ENCODE data around the gene SYNGR2.

DNA sequence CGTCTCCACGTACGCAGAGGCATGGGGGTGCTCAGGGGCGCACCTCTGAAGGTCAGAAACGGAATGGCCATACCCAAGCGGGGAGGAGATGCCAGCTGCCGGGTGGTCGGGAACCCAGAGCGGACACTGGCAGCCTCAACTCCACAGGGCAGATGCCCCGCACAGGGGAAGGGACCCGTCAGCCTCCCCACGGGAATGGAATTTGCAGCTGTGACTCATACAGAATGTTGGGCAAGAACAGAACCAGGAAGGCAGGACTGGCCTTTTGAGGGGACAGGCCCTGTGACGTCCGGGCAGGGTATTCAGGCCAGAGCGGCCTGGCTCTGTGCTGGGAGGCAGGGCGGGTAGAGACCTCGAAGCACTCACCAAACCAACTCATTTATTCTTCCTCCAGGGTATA, 11.0 kb downstream of the SYNGR2 start:
- TF ChIP-seq ARID1B (IDR thresholded peaks at IDR 0.05): no peak
- TF ChIP-seq CBX3 (IDR thresholded peaks at IDR 0.05; ENCODE audit: borderline replicate concordance in 1 of 2, low read length in 2 of 2): no peak
- no peak for TF ChIP-seq ETV5 (CRISPR knock-in tag; IDR thresholded peaks at IDR 0.05; ENCODE audit: low read depth)
- no peak for TF ChIP-seq EZH2 (IDR thresholded peaks at IDR 0.05; ENCODE audit: borderline replicate concordance, low read depth, low read length)

Data from K562 (cell line).